ENCODE measurements around the gene SMCR8. TPM values are rescaled to one million over a fixed set of nuclear protein-coding genes. Genes with fewer than 3 reads are reported as not detected.
A peak's percentile ranks its signal among the peaks of the same experiment; 100 is the strongest.

SMCR8 gene
- total RNA-seq, 1 experiment from 2014 or later: 28.4 TPM

DNA sequence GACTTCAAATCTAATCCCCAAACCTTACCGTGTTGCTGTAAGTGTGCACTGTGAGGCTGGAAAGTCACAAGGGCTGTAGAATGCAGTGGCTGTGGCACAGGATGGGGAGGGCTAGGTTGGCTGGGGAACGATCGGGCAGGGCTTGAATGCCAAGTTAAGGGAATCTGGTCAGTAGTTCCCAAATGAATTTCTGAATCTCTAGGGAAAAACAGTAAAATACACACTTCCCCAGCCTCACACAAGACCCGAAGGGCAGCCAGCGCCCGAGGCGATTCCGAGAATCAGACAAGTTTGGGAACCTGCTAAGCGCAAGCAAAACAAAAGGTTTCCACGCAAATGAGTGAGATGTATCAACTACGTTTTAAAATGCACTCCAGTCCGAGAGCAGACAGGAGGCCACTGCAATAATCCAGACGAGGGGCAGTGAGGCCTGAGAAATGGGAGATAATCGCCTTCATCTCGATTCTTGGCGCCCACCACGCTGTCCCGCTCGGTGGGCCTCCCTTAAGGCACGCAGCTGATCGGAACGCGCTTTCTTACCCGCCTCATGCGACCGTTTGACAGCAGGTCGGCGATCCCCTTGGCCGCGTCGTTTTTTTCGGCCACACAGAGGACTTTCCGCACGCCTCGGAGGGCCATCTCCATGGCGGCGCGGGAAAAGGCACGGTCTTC, 898 bp upstream of the SMCR8 start:
- peak overlapping the region; percentile 97 for H3K27ac Mint-ChIP-seq (ENCODE audit: unreplicated experiment)
- Histone ChIP-seq H3K4me1 (peaks cover 12% of the 10 kb centered on the region), H3K9me3 (no peaks in the 10 kb centered on the region), H3K27me3 (replicated peaks; ENCODE audit: control insufficient read depth, insufficient read depth, low read length) (no peaks in the 10 kb centered on the region), H3K36me3 (ENCODE audit: control insufficient read depth, insufficient read depth, low read length) (no peaks in the 10 kb centered on the region; the same call in 1 of the 2 replicates), H3K4me3 (ENCODE audit: low read depth, low read length) (peak overlapping the region; percentile 86)
- ChIA-PET POLR2A (interaction anchor here (0.6 to 0.9 kb wide), 5 partner anchors 9 to 544 kb away, joined by 3 to 4 read pairs (median 3); partner anchors contain the start of genes ALKBH5, MIEF2 and PRPSAP2), CTCF (interaction anchor here (0.6 to 1.0 kb wide), 4 partner anchors 14 to 131 kb away, joined by 3 to 4 read pairs (median 4); partner anchors contain the start of gene ALKBH5)
- no peak for DNase-seq
- no peaks in the 10 kb centered on the region for H3K27me3 Mint-ChIP-seq (ENCODE audit: insufficient read depth, unreplicated experiment)
- H3K36me3 Mint-ChIP-seq (ENCODE audit: insufficient read depth, unreplicated experiment): peaks cover 54% of the 10 kb centered on the region
- BruUV-seq (replicated peaks): no TSS peak
- intact Hi-C loops (cut with micrococcal nuclease; ENCODE audit: unreplicated experiment): loop anchor here (2.0 kb wide), 2 partner anchors 19 to 129 kb away; no protein-coding TSS in a partner anchor
- H3K4me3 Mint-ChIP-seq (ENCODE audit: unreplicated experiment): peak overlapping the region; percentile 89
- TF ChIP-seq, protein P1, sequence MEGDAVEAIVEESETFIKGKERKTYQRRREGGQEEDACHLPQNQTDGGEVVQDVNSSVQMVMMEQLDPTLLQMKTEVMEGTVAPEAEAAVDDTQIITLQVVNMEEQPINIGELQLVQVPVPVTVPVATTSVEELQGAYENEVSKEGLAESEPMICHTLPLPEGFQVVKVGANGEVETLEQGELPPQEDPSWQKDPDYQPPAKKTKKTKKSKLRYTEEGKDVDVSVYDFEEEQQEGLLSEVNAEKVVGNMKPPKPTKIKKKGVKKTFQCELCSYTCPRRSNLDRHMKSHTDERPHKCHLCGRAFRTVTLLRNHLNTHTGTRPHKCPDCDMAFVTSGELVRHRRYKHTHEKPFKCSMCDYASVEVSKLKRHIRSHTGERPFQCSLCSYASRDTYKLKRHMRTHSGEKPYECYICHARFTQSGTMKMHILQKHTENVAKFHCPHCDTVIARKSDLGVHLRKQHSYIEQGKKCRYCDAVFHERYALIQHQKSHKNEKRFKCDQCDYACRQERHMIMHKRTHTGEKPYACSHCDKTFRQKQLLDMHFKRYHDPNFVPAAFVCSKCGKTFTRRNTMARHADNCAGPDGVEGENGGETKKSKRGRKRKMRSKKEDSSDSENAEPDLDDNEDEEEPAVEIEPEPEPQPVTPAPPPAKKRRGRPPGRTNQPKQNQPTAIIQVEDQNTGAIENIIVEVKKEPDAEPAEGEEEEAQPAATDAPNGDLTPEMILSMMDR (IDR thresholded peaks at IDR 0.05; ENCODE audit: insufficient read depth in 1 of 2, low read depth in 1 of 2, low read length in 1 of 2, severe bottlenecking in 1 of 2, unreplicated experiment in 1 of 2): no peak
- H3K9me3 Mint-ChIP-seq (ENCODE audit: unreplicated experiment): no peaks in the 10 kb centered on the region
- peaks cover 16% of the 10 kb centered on the region for H3K4me1 Mint-ChIP-seq (ENCODE audit: low read depth, unreplicated experiment)

DNA sequence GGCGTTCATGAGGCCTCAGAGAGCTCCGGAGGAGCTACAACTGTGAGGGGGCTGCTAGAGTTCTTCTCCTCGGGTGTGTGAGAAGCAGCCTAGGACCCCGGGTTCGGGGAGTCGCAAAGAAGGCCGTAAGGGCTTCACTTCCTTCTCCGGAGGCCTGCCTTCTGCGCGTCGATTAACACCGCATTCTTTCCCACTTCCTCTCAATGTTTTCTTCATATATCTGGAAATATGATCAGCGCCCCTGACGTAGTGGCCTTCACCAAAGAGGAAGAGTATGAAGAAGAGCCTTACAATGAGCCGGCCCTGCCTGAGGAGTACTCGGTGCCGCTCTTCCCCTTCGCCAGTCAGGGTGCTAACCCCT, 449 bp downstream of the SMCR8 start:
- H3K27ac Mint-ChIP-seq (ENCODE audit: unreplicated experiment): peak overlapping the region; percentile 97
- H3K9me3 ChIP-seq: no peaks in the 10 kb centered on the region
- intact Hi-C loops (cut with micrococcal nuclease; ENCODE audit: unreplicated experiment): loop anchor here (1.0 to 2.0 kb wide), 4 partner anchors 21 to 131 kb away; partner anchors contain the start of genes MIEF2 and SHMT1
- TF ChIP-seq, protein P1 (IDR thresholded peaks at IDR 0.05; ENCODE audit: insufficient read depth in 1 of 2, low read depth in 1 of 2, low read length in 1 of 2, severe bottlenecking in 1 of 2, unreplicated experiment in 1 of 2): no peak
- H3K27me3 Mint-ChIP-seq (ENCODE audit: insufficient read depth, unreplicated experiment): no peaks in the 10 kb centered on the region
- CTCF ChIA-PET: no interaction called here
- POLR2A ChIA-PET: interaction anchor here (0.6 kb wide), 1 partner anchor 1071 kb away, joined by 3 read pairs; the partner anchor contains the start of gene MFAP4
- peaks cover 16% of the 10 kb centered on the region for H3K4me1 Mint-ChIP-seq (ENCODE audit: low read depth, unreplicated experiment)
- peaks cover 12% of the 10 kb centered on the region for H3K4me1 ChIP-seq
- no peaks in the 10 kb centered on the region for H3K9me3 Mint-ChIP-seq (ENCODE audit: unreplicated experiment)
- no peak for DNase-seq
- peak overlapping the region; percentile 89 for H3K4me3 Mint-ChIP-seq (ENCODE audit: unreplicated experiment)
- peaks cover 2% of the 10 kb centered on the region; the same call in 1 of the 2 replicates for H3K36me3 ChIP-seq (ENCODE audit: control insufficient read depth, insufficient read depth, low read length)
- BruUV-seq (replicated peaks): TSS peak; percentile 51
- peak overlapping the region; percentile 86 for H3K4me3 ChIP-seq (ENCODE audit: low read depth, low read length)
- peaks cover 56% of the 10 kb centered on the region for H3K36me3 Mint-ChIP-seq (ENCODE audit: insufficient read depth, unreplicated experiment)
- H3K27me3 ChIP-seq (replicated peaks; ENCODE audit: control insufficient read depth, insufficient read depth, low read length): no peaks in the 10 kb centered on the region

DNA sequence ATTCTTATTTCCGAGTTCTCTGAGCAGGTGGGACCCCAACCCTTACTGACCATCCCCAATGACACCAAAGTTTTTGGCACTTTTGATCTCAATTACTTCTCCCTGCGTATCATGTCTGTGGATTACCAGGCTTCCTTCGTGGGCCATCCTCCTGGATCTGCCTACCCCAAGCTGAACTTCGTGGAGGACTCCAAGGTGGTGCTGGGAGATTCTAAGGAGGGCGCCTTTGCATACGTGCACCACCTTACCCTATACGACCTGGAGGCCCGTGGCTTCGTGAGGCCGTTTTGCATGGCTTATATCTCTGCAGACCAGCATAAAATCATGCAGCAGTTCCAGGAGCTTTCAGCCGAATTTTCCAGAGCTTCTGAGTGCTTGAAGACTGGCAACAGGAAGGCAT, 868 bp downstream of the SMCR8 start:
- peaks cover 52% of the 10 kb centered on the region for H3K36me3 Mint-ChIP-seq (ENCODE audit: insufficient read depth, unreplicated experiment)
- H3K27me3 ChIP-seq (replicated peaks; ENCODE audit: control insufficient read depth, insufficient read depth, low read length): no peaks in the 10 kb centered on the region
- TF ChIP-seq, protein P1 (IDR thresholded peaks at IDR 0.05; ENCODE audit: insufficient read depth in 1 of 2, low read depth in 1 of 2, low read length in 1 of 2, severe bottlenecking in 1 of 2, unreplicated experiment in 1 of 2): no peak
- peak overlapping the region; percentile 97 for H3K27ac Mint-ChIP-seq (ENCODE audit: unreplicated experiment)
- no peaks in the 10 kb centered on the region for H3K9me3 Mint-ChIP-seq (ENCODE audit: unreplicated experiment)
- H3K4me1 Mint-ChIP-seq (ENCODE audit: low read depth, unreplicated experiment): peaks cover 16% of the 10 kb centered on the region
- no TSS peak for BruUV-seq (replicated peaks)
- H3K4me1 ChIP-seq: peaks cover 12% of the 10 kb centered on the region
- peaks cover 2% of the 10 kb centered on the region; the same call in 1 of the 2 replicates for H3K36me3 ChIP-seq (ENCODE audit: control insufficient read depth, insufficient read depth, low read length)
- ChIA-PET POLR2A (interaction anchor here (0.6 kb wide), 1 partner anchor 1071 kb away, joined by 3 read pairs; the partner anchor contains the start of gene MFAP4), CTCF (no interaction called here)
- DNase-seq: no peak
- peak overlapping the region; percentile 89 for H3K4me3 Mint-ChIP-seq (ENCODE audit: unreplicated experiment)
- intact Hi-C loops (cut with micrococcal nuclease; ENCODE audit: unreplicated experiment): loop anchor here (1.0 to 2.0 kb wide), 4 partner anchors 21 to 131 kb away; partner anchors contain the start of genes MIEF2 and SHMT1
- no peaks in the 10 kb centered on the region for H3K9me3 ChIP-seq
- no peaks in the 10 kb centered on the region for H3K27me3 Mint-ChIP-seq (ENCODE audit: insufficient read depth, unreplicated experiment)
- H3K4me3 ChIP-seq (ENCODE audit: low read depth, low read length): peak overlapping the region; percentile 86
